HEK293 (cell line): ENCODE data around the gene FHIT.

Experiments
- BCL11A ChIP-seq: fragments of 450-650 bp; formaldehyde crosslinking; IDR thresholded peaks from 2 replicates; pipeline ENCODE4 v1.5.1; 2016; ENCODE audit warnings: low read depth, missing biosample characterization, missing genetic modification characterization
- BCL6B ChIP-seq: fragments of 450-650 bp; formaldehyde crosslinking; IDR thresholded peaks from 2 replicates; pipeline ENCODE4 v1.5.1; 2017; ENCODE audit warnings: missing biosample characterization, missing genetic modification characterization
- GLI2 ChIP-seq: fragments of 450-650 bp; formaldehyde crosslinking; IDR thresholded peaks from 2 replicates; pipeline ENCODE4; 2017; ENCODE audit warnings: missing biosample characterization, missing genetic modification characterization, low read depth, borderline replicate concordance
- HOXC10 ChIP-seq: sonication (generic); formaldehyde crosslinking; IDR thresholded peaks from 2 replicates; pipeline ENCODE4 v1.8.1; 2023; ENCODE audit warnings: mild to moderate bottlenecking, missing genetic modification reagents
- PRDM10 ChIP-seq: fragments of 450-650 bp; formaldehyde crosslinking; IDR thresholded peaks from 2 replicates; pipeline ENCODE4 v1.5.1; 2016; ENCODE audit warnings: missing biosample characterization, missing genetic modification characterization
- PRDM4 ChIP-seq: fragments of 450-650 bp; formaldehyde crosslinking; IDR thresholded peaks from 2 replicates; pipeline ENCODE4 v1.5.1; 2017; ENCODE audit warnings: missing biosample characterization, missing genetic modification characterization
- SETDB1 ChIP-seq: IDR thresholded peaks from one replicate; pipeline ENCODE4 v1.6.1; 2017; ENCODE audit warnings: mild to moderate bottlenecking, low read length, moderate library complexity, mixed read lengths; ENCODE audit not compliant: insufficient read length
- TRIM28 ChIP-seq: IDR thresholded peaks from 2 replicates; pipeline ENCODE4 v1.6.1; 2011; ENCODE audit warnings: low read length, control low read depth, borderline replicate concordance
- WT1 ChIP-seq: fragments of 450-650 bp; formaldehyde crosslinking; IDR thresholded peaks from 2 replicates; pipeline ENCODE4 v1.5.1; 2016; ENCODE audit warnings: missing biosample characterization, missing genetic modification characterization
- ZBTB17 ChIP-seq: fragments of 450-650 bp; formaldehyde crosslinking; IDR thresholded peaks from 2 replicates; pipeline ENCODE4 v1.5.1; 2016; ENCODE audit warnings: missing biosample characterization, missing genetic modification characterization
- ZBTB20 ChIP-seq: fragments of 450-650 bp; formaldehyde crosslinking; IDR thresholded peaks from 2 replicates; pipeline ENCODE4 v1.5.1; 2016; ENCODE audit warnings: missing biosample characterization, missing genetic modification characterization
- ZBTB21 ChIP-seq: fragments of 450-650 bp; formaldehyde crosslinking; IDR thresholded peaks from 2 replicates; pipeline ENCODE4 v1.5.1; 2017; ENCODE audit warnings: missing biosample characterization, missing genetic modification characterization
- ZBTB44 ChIP-seq: fragments of 450-650 bp; IDR thresholded peaks from 2 replicates; pipeline ENCODE4 v1.5.1; 2018; ENCODE audit warnings: missing biosample characterization, mild to moderate bottlenecking, missing genetic modification characterization
- ZFP41 ChIP-seq: fragments of 450-650 bp; formaldehyde crosslinking; IDR thresholded peaks from 2 replicates; pipeline ENCODE4 v1.5.1; 2016; ENCODE audit warnings: missing biosample characterization, missing genetic modification characterization, borderline replicate concordance
- ZIC2 ChIP-seq: fragments of 450-650 bp; formaldehyde crosslinking; IDR thresholded peaks from 2 replicates; pipeline ENCODE4 v1.5.1; 2016; ENCODE audit warnings: missing biosample characterization, missing genetic modification characterization
- ZNF133 ChIP-seq: fragments of 450-650 bp; formaldehyde crosslinking; IDR thresholded peaks from 2 replicates; pipeline ENCODE4 v1.5.1; 2016; ENCODE audit warnings: missing biosample characterization, missing genetic modification characterization
- ZNF16 ChIP-seq: fragments of 450-650 bp; formaldehyde crosslinking; IDR thresholded peaks from 2 replicates; pipeline ENCODE4 v1.5.1; 2016; ENCODE audit warnings: low read depth, missing biosample characterization, missing genetic modification characterization
- ZNF214 ChIP-seq: fragments of 450-650 bp; formaldehyde crosslinking; IDR thresholded peaks from 2 replicates; pipeline ENCODE4 v1.5.1; 2017; ENCODE audit warnings: missing biosample characterization, mild to moderate bottlenecking, missing genetic modification characterization, borderline replicate concordance
- ZNF221 ChIP-seq: fragments of 450-650 bp; formaldehyde crosslinking; IDR thresholded peaks from 2 replicates; pipeline ENCODE4 v1.5.1; 2017; ENCODE audit warnings: missing biosample characterization, missing genetic modification characterization, borderline replicate concordance
- ZNF324 ChIP-seq: fragments of 450-650 bp; formaldehyde crosslinking; IDR thresholded peaks from 2 replicates; pipeline ENCODE4 v1.5.1; 2016; ENCODE audit warnings: missing biosample characterization, missing genetic modification characterization
- ZNF350 ChIP-seq: fragments of 450-650 bp; formaldehyde crosslinking; IDR thresholded peaks from 2 replicates; pipeline ENCODE4 v1.5.0; 2017; ENCODE audit warnings: missing biosample characterization, mild to moderate bottlenecking, missing genetic modification characterization
- ZNF362 ChIP-seq: fragments of 450-650 bp; formaldehyde crosslinking; IDR thresholded peaks from 2 replicates; pipeline ENCODE4 v1.5.1; 2016; ENCODE audit warnings: missing biosample characterization, missing genetic modification characterization
- ZNF37A ChIP-seq: fragments of 450-650 bp; IDR thresholded peaks from 2 replicates; pipeline ENCODE4 v1.5.1; 2018; ENCODE audit warnings: missing biosample characterization, missing genetic modification characterization
- ZNF488 ChIP-seq: fragments of 450-650 bp; formaldehyde crosslinking; IDR thresholded peaks from 2 replicates; pipeline ENCODE4 v1.5.1; 2016; ENCODE audit warnings: missing biosample characterization, missing genetic modification characterization
- ZNF514 ChIP-seq: fragments of 450-650 bp; formaldehyde crosslinking; IDR thresholded peaks from 2 replicates; pipeline ENCODE4 v1.5.1; 2016; ENCODE audit warnings: missing biosample characterization, missing genetic modification characterization
- ZNF548 ChIP-seq: fragments of 450-650 bp; formaldehyde crosslinking; IDR thresholded peaks from 2 replicates; pipeline ENCODE4 v1.5.1; 2016; ENCODE audit warnings: missing biosample characterization, missing genetic modification characterization
- ZNF571 ChIP-seq: fragments of 450-650 bp; formaldehyde crosslinking; IDR thresholded peaks from 2 replicates; pipeline ENCODE4 v1.5.0; 2017; ENCODE audit warnings: missing biosample characterization, missing genetic modification characterization
- ZNF585B ChIP-seq: fragments of 450-650 bp; formaldehyde crosslinking; IDR thresholded peaks from 2 replicates; pipeline ENCODE4 v1.5.1; 2016; ENCODE audit warnings: missing biosample characterization, missing genetic modification characterization
- ZNF747 ChIP-seq: fragments of 450-650 bp; formaldehyde crosslinking; IDR thresholded peaks from 2 replicates; pipeline ENCODE4 v1.5.1; 2016; ENCODE audit warnings: missing biosample characterization, missing genetic modification characterization
- ZSCAN18 ChIP-seq: fragments of 450-650 bp; formaldehyde crosslinking; IDR thresholded peaks from 2 replicates; pipeline ENCODE4 v1.5.1; 2016; ENCODE audit warnings: missing biosample characterization, missing genetic modification characterization

FHIT gene

GRCh38 chr3:61158216-61158615 is 93.0 kb downstream of the FHIT start (continued):
- no peak for TF ChIP-seq PRDM10 (tag by site-specific recombination)
- no peak for TF ChIP-seq ZNF221 (tag by site-specific recombination)
- TF ChIP-seq ZIC2: peak; percentile 44
- no peak for TF ChIP-seq ZBTB17
- no peak for TF ChIP-seq ZSCAN18 (tag by site-specific recombination)
- TF ChIP-seq ZNF514: no peak
- TF ChIP-seq HOXC10: no peak
- TF ChIP-seq ZNF571 (tag by site-specific recombination): no peak
- TF ChIP-seq ZNF362 (tag by site-specific recombination): no peak
- no peak for TF ChIP-seq ZNF16
- peak; percentile 92 for TF ChIP-seq BCL6B
- TF ChIP-seq GLI2: no peak
- TF ChIP-seq SETDB1: no peak
- peak; percentile 84 for TF ChIP-seq ZBTB44
- no peak for TF ChIP-seq ZNF37A
- no peak for TF ChIP-seq ZNF585B (tag by site-specific recombination)
- no peak for TF ChIP-seq ZNF214
- TF ChIP-seq ZNF133 (tag by site-specific recombination): no peak
- TF ChIP-seq WT1 (tag by site-specific recombination): 0 out of 2 replicates have a peak, but pooled peaks have one; percentile 17
- TF ChIP-seq ZBTB20 (tag by site-specific recombination): 0 out of 2 replicates have a peak, but pooled peaks have one; percentile 13
- TF ChIP-seq BCL11A (tag by site-specific recombination): no peak
- no peak for TF ChIP-seq ZBTB21 (tag by site-specific recombination)
- no peak for TF ChIP-seq ZNF488
- TF ChIP-seq ZNF324 (tag by site-specific recombination): no peak
- peak; percentile 55; the same call in 1 of the 2 replicates for TF ChIP-seq PRDM4
- no peak for TF ChIP-seq TRIM28
- no peak for TF ChIP-seq ZFP41 (tag by site-specific recombination)
- TF ChIP-seq ZNF548: no peak
- no peak for TF ChIP-seq ZNF747 (tag by site-specific recombination)
- TF ChIP-seq ZNF350 (tag by site-specific recombination): no peak
